ENCODE results near the gene HAAO.
"Not testable (repeated sequence)": the region's sequence is repeated elsewhere in the genome, so short reads cannot be mapped to it uniquely, and the experiment has no call there.

The HAAO gene

GRCh38 chr2:42834161-42834560 is 41.8 kb upstream of the HAAO start:
- no peak overlapping the region for H3K4me3 ChIP-seq (ENCODE audit: low read depth, low read length)
- no peak for TF ChIP-seq CTCF (IDR thresholded peaks at IDR 0.05; ENCODE audit: borderline replicate concordance, insufficient read depth, low read depth, low read length)

GRCh38 chr2:42832289-42832634 is 39.9 kb upstream of the HAAO start:
- H3K4me3 ChIP-seq (ENCODE audit: low read depth, low read length) = no peak overlapping the region
- TF ChIP-seq CTCF (IDR thresholded peaks at IDR 0.05; ENCODE audit: borderline replicate concordance, insufficient read depth, low read depth, low read length) = no peak

GRCh38 chr2:42831575-42832288 is 39.3 kb upstream of the HAAO start:
- H3K4me3 ChIP-seq (ENCODE audit: low read depth, low read length) = not testable (repeated sequence)

DNA sequence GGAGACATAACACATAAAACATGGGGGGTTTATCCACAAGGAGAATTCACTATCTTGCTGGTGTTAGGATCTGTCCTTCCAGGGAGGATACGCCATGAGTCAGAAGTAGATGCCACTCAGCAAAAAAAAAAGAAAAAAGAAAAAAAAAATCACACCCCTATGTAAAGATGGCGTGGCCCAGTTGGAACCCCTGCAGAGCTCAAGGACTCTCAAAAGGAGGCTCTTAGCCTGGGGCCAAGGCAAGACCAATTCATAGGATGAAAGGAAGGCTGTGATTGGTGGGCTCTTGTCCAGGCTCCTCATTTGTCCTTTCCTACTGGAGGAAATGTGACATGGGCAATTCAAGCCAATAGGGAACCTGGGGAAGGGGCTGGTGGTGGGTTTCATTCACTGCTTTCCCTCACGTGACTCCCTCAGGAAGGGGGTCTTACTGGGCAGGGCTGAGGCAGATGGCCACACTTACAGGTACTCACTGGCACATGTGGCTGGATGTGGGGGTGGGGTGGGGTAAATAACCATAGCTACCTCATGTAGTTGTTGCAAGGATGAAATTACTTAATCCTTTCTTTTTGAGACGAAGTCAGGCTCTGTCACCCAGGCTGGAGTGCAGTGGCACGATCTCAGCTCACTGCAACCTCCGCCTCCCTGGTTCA is 38.7 kb upstream of the HAAO start:
- no peak for TF ChIP-seq CTCF (IDR thresholded peaks at IDR 0.05; ENCODE audit: borderline replicate concordance, insufficient read depth, low read depth, low read length)
- no peak overlapping the region for H3K4me3 ChIP-seq (ENCODE audit: low read depth, low read length)

DNA sequence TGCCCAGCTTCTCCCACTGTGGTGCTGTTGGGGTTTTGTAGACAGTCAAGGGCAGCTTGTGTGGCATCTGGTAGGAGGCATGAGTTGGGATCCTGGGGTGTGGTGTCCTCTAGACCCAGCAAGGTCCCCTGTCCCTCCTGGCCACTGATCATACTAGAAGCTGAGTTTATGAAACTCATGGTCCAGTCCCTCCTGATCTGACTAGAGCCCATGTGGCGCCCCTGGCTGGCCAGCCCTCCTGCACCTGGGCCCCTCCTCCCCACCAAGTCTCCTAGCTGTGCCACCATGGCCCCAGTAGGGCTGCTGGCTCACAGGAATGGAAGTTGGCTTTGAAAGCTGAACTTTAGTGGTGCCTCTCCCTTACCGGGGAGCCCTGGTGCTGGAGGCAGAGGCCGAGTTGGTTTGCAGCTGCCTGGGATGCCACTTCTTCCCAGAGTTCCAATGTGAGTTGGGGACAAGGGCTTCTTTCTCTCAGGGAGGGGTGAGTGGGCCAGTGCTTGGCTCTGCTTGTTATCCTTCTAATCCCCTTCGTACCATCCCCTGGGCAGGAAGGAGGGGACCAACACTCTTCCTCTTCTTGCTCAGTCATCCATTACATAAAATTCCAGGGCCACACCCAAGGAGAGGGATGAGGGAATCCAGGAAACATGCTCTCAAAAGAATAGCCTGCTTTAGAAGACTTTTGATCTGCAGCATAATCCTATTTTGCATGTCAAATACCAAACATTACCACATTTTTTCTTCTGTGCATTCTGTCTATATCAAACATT is 37.5 kb upstream of the HAAO start:
- H3K4me3 ChIP-seq (ENCODE audit: low read depth, low read length) = no peak overlapping the region
- no peak for TF ChIP-seq CTCF (IDR thresholded peaks at IDR 0.05; ENCODE audit: borderline replicate concordance, insufficient read depth, low read depth, low read length)

GRCh38 chr2:42828487-42829425 is 36.4 kb upstream of the HAAO start:
- H3K4me3 ChIP-seq (ENCODE audit: low read depth, low read length) = no peak overlapping the region
- TF ChIP-seq CTCF (IDR thresholded peaks at IDR 0.05; ENCODE audit: borderline replicate concordance, insufficient read depth, low read depth, low read length) = peak; percentile 91

Data from GM12875 (cell line).